NT2/D1 (cell line): Measurements from ENCODE around the gene TMEM163.

ENCODE experiments used
- DNase-seq: peaks from one replicate; pipeline ENCODE4 v3.0.0-alpha.2; 2011; ENCODE audit warnings: low read depth, low spot score
- H3K27me3 ChIP-seq: 2 replicates; pipeline ENCODE4 v1.6.0; 2011; ENCODE audit warnings: mild to moderate bottlenecking; ENCODE audit not compliant: insufficient read length, insufficient read depth
- H3K36me3 ChIP-seq: 2 replicates; pipeline ENCODE4 v1.6.1; 2011; ENCODE audit warnings: mild to moderate bottlenecking, low read length, mixed read lengths; ENCODE audit not compliant: insufficient read depth, insufficient read length
- H3K4me1 ChIP-seq: 2 replicates; pipeline ENCODE4 v1.5.1; 2011; ENCODE audit not compliant: insufficient read depth, insufficient read length
- H3K4me3 ChIP-seq: 2 replicates; pipeline ENCODE4 v1.5.1; 2011; ENCODE audit warnings: low read depth; ENCODE audit not compliant: insufficient read length
- H3K9ac ChIP-seq: 2 replicates; pipeline ENCODE4 v1.6.0; 2011; ENCODE audit warnings: low read depth; ENCODE audit not compliant: insufficient read length
- H3K9me3 ChIP-seq: 2 replicates; pipeline ENCODE4 v1.5.1; 2011; ENCODE audit warnings: mild to moderate bottlenecking, low read length; ENCODE audit not compliant: insufficient read depth
- SUZ12 ChIP-seq: IDR thresholded peaks from 2 replicates; pipeline ENCODE4 v1.6.1; 2011; ENCODE audit not compliant: insufficient read length, insufficient read depth; ENCODE audit errors: extremely low read depth
- YY1 ChIP-seq: IDR thresholded peaks from 2 replicates; pipeline ENCODE4 v1.6.1; 2011; ENCODE audit not compliant: insufficient read length, insufficient read depth
- ZNF274 ChIP-seq: IDR thresholded peaks from 2 replicates; pipeline ENCODE4 v1.6.1; 2011; ENCODE audit warnings: mild to moderate bottlenecking, low read depth, low read length

Gene TMEM163

DNA sequence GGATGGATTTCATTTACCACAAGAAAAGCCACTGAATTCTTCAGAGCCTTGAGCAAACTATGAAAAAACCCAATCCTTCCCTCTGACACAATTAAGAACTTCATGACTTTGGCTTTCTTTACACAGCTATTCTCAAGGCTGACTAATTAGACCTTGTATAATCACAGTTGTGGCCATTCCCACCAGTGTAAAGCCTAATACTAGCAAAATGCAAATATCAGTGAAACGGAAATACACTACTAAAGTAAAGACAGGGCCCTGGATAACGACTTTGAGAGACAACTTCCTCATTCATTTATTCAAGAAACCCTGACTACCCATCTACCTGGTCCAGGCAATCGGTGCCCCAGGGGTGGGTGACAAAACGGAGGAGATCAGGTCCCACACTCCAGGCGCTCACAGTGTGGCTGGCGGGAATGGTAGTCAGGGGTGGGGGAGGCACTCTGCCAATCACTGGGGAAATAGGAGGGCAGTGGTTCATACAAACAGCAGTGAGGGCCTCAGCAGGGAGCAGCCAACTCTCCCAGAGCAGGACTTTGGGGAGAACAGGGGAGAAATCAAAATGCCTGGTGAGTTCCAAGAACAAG, 28.1 kb downstream of the TMEM163 start:
- Histone ChIP-seq H3K36me3 (no peaks in the 10 kb centered on the region), H3K9me3 (no peaks in the 10 kb centered on the region), H3K27me3 (no peaks in the 10 kb centered on the region), H3K9ac (no peak overlapping the region), H3K4me3 (no peak overlapping the region), H3K4me1 (no peaks in the 10 kb centered on the region)
- no peak for TF ChIP-seq SUZ12
- TF ChIP-seq YY1: no peak
- TF ChIP-seq ZNF274: no peak
- DNase-seq: no peak

DNA sequence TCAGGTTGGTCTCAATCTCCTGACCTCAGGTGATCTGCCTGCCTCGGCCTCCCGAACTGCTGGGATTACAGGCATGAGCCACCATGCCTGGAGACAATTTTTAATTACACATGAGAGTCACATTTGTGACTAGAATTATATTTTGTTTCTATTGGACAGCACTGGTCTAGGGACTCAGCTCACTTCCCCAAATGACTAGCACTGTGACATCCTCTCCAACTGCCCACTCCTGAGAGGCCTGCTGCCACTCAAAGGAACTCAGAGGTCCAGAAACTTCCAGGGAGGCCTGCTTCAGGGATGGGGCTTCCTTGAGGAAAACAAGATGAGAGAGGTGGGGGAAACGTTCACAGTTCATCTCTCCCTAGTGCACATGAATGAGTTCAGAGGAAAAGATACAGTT, 29.5 kb downstream of the TMEM163 start:
- no peaks in the 10 kb centered on the region for H3K9me3 ChIP-seq
- no peak for DNase-seq
- no peaks in the 10 kb centered on the region for H3K4me1 ChIP-seq
- no peaks in the 10 kb centered on the region for H3K36me3 ChIP-seq
- no peaks in the 10 kb centered on the region for H3K27me3 ChIP-seq
- H3K4me3 ChIP-seq: no peak overlapping the region
- TF ChIP-seq ZNF274: no peak
- no peak for TF ChIP-seq YY1
- TF ChIP-seq SUZ12: no peak
- no peak overlapping the region for H3K9ac ChIP-seq

DNA sequence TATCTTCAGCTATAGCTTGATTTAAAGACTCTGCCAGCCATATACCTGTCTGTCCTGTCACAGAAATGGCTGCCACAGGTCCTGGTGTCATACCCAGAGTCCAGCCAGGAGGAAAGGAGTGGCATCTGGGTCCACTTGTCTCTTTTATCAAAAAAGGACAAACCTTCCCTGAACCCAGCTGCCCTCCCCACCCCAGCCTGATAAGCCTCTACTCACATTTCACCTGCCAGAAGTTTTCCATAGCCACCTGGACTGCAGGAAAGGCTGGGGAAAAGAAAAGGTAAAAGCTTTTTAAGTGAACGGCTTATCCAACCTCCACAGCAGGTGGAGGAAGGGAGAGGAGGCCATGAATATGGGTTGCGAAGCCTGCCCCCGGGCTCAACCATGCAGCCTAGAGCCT, 32.8 kb downstream of the TMEM163 start:
- Histone ChIP-seq H3K36me3 (no peaks in the 10 kb centered on the region), H3K4me1 (no peaks in the 10 kb centered on the region), H3K4me3 (no peak overlapping the region), H3K9ac (no peak overlapping the region), H3K27me3 (no peaks in the 10 kb centered on the region), H3K9me3 (no peaks in the 10 kb centered on the region)
- TF ChIP-seq YY1 (no peak), ZNF274 (no peak)
- DNase-seq: no peak

DNA sequence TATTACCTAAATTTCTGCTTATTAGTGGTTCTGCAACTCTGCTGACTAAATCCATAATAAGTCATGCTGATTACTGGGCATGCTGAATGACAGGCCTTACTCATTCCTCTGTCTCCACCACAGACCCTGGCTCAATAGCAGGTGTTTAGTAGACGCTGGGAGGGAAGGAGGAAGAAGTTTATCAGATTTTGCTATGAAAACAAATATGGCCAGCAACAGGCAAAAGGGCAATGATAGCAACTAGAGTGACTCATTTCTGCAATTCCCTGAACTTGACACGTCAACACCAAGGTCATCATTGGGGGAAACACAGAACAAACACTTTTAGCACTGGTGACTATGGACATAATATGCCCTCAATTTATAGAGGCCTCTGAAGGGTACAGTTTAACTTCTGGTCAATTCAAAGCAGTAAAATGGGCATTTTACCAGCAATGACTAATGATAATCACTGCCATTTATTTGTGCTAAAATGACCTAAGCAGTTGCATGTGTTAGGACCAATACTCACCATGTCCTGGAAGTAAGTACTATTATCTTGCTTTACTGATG, 35.2 kb downstream of the TMEM163 start:
- TF ChIP-seq YY1: no peak
- TF ChIP-seq ZNF274: no peak
- TF ChIP-seq SUZ12: no peak
- Histone ChIP-seq H3K9me3 (no peaks in the 10 kb centered on the region), H3K36me3 (no peaks in the 10 kb centered on the region), H3K4me3 (no peak overlapping the region), H3K4me1 (no peaks in the 10 kb centered on the region), H3K9ac (no peak overlapping the region), H3K27me3 (no peaks in the 10 kb centered on the region)
- DNase-seq: no peak

DNA sequence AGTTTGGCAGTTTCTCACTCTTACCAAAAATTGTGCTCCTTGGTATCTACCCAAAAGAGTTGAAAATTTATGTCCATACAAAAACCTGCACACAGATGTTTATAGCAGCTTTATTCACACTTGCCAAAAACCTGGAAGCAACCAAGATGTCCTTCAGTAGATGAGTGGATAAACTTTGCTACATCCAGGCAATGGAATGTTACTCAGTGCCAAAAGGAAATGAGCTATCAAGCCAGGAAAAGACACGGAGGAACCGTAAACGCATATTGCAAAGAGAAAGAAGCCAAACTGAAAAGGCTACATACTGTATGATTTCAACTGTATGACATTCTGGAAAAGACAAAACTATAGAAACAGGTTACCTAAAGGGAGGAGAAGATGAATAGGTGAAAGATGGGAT, 36.1 kb downstream of the TMEM163 start:
- no peaks in the 10 kb centered on the region for H3K36me3 ChIP-seq
- TF ChIP-seq YY1: no peak
- TF ChIP-seq SUZ12: no peak
- no peak for TF ChIP-seq ZNF274
- no peak overlapping the region for H3K9ac ChIP-seq
- no peaks in the 10 kb centered on the region for H3K9me3 ChIP-seq
- no peak for DNase-seq
- no peaks in the 10 kb centered on the region for H3K27me3 ChIP-seq
- no peak overlapping the region for H3K4me3 ChIP-seq
- H3K4me1 ChIP-seq: no peaks in the 10 kb centered on the region

DNA sequence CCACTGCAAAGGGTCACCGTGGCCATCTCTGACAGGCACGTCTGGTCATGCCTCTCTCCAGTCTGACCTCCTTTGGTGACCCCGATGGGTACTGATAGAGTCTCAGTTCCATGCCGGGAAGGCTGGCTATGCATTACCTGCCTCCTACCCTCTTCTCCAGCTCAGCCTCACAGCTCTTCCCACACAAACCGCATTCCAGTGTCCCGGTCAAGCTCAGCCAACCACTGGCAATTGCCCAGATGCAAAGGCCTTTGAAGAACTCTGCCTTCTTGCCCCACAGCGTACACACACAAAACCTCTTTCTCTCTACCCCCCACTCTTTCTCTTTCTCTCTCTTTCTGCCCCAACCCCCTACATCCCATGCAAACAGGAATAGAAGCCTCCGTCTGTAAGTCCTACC, 37.6 kb downstream of the TMEM163 start:
- no peak for DNase-seq
- H3K9ac ChIP-seq: no peak overlapping the region
- no peak for TF ChIP-seq YY1
- no peak for TF ChIP-seq SUZ12
- no peak for TF ChIP-seq ZNF274
- H3K27me3 ChIP-seq: no peaks in the 10 kb centered on the region
- no peaks in the 10 kb centered on the region for H3K4me1 ChIP-seq
- no peaks in the 10 kb centered on the region for H3K36me3 ChIP-seq
- H3K4me3 ChIP-seq: no peak overlapping the region
- no peaks in the 10 kb centered on the region for H3K9me3 ChIP-seq

DNA sequence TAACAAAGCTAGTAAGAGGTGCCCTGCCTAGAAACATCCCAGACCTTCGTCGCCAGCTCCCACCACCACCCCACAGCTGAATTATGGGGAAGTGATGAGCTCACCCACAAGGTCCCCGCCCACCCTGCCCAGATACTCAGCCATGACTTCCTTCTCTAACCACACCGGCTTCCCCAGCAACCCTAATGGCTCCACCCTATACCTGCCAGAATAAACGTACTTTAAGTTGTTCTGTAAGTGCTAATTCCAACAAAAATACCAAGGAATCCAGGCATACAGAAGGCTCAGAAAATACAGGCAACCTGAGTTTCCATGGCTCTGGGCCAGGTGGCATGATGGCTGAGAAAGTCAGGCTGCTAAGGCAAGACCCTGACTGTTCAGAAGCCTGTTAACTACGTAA, 39.1 kb downstream of the TMEM163 start:
- Histone ChIP-seq H3K27me3 (no peaks in the 10 kb centered on the region), H3K4me3 (no peak overlapping the region), H3K9me3 (no peaks in the 10 kb centered on the region), H3K4me1 (no peaks in the 10 kb centered on the region), H3K36me3 (no peaks in the 10 kb centered on the region), H3K9ac (no peak overlapping the region)
- DNase-seq: no peak
- TF ChIP-seq ZNF274 (no peak), SUZ12 (no peak), YY1 (no peak)
